Measurements from ENCODE around the gene CFLAR. TPM values are rescaled to one million over a fixed set of nuclear protein-coding genes. Genes with fewer than 3 reads are reported as not detected.

CFLAR gene
- polyA plus RNA-seq, 1 donor from 2014 or later: 1.6 TPM

DNA sequence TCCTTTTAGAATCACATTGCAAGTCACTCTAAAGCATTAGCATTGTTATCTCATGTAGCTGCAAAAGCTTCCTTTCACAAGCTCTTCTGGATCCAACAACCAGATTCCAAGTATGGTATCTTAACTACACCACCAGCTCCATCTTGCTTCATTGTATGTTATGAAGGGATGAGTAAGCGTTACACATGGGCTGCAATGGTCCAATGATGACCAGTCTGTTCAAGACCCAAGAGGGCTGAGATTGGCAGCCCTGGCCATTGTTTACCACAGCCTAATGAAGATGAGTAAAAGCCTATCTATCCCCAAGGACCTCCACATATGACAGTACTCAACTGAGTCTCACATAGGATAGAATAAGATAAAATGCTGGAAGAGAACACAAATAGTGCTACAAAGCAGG, 6.3 kb downstream of the CFLAR start:
- no peak overlapping the region for H2AFZ ChIP-seq (ENCODE audit: low read depth, low read length)
- no peaks in the 10 kb centered on the region for H3K79me2 ChIP-seq (replicated peaks; ENCODE audit: insufficient read depth, low read length)
- no peaks in the 10 kb centered on the region for H3K36me3 ChIP-seq (ENCODE audit: insufficient read depth, low read length)
- TF ChIP-seq, protein P1, sequence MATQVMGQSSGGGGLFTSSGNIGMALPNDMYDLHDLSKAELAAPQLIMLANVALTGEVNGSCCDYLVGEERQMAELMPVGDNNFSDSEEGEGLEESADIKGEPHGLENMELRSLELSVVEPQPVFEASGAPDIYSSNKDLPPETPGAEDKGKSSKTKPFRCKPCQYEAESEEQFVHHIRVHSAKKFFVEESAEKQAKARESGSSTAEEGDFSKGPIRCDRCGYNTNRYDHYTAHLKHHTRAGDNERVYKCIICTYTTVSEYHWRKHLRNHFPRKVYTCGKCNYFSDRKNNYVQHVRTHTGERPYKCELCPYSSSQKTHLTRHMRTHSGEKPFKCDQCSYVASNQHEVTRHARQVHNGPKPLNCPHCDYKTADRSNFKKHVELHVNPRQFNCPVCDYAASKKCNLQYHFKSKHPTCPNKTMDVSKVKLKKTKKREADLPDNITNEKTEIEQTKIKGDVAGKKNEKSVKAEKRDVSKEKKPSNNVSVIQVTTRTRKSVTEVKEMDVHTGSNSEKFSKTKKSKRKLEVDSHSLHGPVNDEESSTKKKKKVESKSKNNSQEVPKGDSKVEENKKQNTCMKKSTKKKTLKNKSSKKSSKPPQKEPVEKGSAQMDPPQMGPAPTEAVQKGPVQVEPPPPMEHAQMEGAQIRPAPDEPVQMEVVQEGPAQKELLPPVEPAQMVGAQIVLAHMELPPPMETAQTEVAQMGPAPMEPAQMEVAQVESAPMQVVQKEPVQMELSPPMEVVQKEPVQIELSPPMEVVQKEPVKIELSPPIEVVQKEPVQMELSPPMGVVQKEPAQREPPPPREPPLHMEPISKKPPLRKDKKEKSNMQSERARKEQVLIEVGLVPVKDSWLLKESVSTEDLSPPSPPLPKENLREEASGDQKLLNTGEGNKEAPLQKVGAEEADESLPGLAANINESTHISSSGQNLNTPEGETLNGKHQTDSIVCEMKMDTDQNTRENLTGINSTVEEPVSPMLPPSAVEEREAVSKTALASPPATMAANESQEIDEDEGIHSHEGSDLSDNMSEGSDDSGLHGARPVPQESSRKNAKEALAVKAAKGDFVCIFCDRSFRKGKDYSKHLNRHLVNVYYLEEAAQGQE (IDR thresholded peaks at IDR 0.05; ENCODE audit: borderline replicate concordance): no peak
- TF ChIP-seq SMC3 (conservative IDR thresholded peaks at IDR 0.05; ENCODE audit: poor library complexity) (no peak), RAD21 (conservative IDR thresholded peaks at IDR 0.05) (no peak)
- H3K9me2 ChIP-seq (ENCODE audit: insufficient read depth, low read length): no peaks in the 10 kb centered on the region
- H3K27ac ChIP-seq (ENCODE audit: low read length): no peak overlapping the region
- peaks cover 10% of the 10 kb centered on the region for H3K27me3 ChIP-seq (ENCODE audit: insufficient read depth, low read depth, low read length)
- no peak overlapping the region for H3K9ac ChIP-seq (ENCODE audit: low read length)
- no peak overlapping the region for H3K4me3 ChIP-seq (ENCODE audit: low read length)
- no peaks in the 10 kb centered on the region for H4K20me1 ChIP-seq (ENCODE audit: insufficient read depth)
- H3K4me2 ChIP-seq (ENCODE audit: low read length): no peak overlapping the region
- H3F3A ChIP-seq (ENCODE audit: insufficient read depth, low read length, poor library complexity, severe bottlenecking): no peaks in the 10 kb centered on the region
- H3K9me3 ChIP-seq (ENCODE audit: low read length): no peaks in the 10 kb centered on the region

DNA sequence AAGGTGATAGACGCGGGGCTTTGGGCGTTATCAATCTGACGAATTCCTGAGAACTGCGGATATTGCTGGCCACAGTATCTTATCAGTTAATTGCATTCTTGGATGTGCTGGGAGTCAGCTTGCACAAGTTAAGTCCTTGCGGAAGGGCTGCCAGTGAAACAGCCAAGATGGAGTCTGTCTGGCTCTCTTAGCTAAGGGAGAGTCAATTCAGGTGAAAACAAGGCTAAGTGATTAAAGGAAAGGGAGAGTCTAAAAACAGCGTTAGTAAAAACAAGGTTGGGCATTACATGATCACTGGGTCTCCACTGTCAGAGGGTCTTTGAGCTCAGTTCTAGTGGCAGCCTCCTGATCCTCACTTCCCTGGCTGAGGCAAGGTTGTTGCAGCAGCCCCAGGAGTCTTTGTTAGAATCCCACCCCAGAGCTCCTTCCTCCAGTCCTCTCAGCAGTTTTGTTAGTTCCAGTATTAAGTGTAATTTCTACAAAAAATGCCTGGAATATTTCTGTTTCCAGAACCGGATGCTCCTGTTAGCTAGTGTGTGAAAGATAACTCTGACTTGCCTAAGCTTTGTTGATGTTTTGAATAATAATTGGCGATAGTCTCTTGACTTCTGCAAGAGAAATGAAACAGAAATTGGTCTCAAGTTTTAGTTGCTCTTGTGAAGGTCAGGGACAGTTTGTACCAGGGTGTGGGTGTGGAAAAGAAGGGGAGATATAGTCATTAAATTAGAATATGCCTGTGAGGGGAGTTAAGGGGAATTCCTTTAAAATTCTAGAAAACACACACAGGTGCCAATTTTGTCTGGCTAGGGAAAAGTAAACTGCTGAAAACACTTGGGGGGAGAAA, 10.6 kb downstream of the CFLAR start:
- H3K79me2 ChIP-seq (replicated peaks; ENCODE audit: insufficient read depth, low read length): no peaks in the 10 kb centered on the region
- no peaks in the 10 kb centered on the region for H3K9me2 ChIP-seq (ENCODE audit: insufficient read depth, low read length)
- no peak overlapping the region for H3K27ac ChIP-seq (ENCODE audit: low read length)
- no peak overlapping the region for H2AFZ ChIP-seq (ENCODE audit: low read depth, low read length)
- H3K9ac ChIP-seq (ENCODE audit: low read length): no peak overlapping the region
- no peaks in the 10 kb centered on the region for H4K20me1 ChIP-seq (ENCODE audit: insufficient read depth)
- no peak for TF ChIP-seq SMC3 (conservative IDR thresholded peaks at IDR 0.05; ENCODE audit: poor library complexity)
- no peak for TF ChIP-seq EZH2 (IDR thresholded peaks at IDR 0.05; ENCODE audit: borderline replicate concordance, insufficient read depth, low read length, poor library complexity, severe bottlenecking)
- TF ChIP-seq MXI1 (conservative IDR thresholded peaks at IDR 0.05; ENCODE audit: poor library complexity, severe bottlenecking): no peak
- TF ChIP-seq POLR2AphosphoS5 (IDR thresholded peaks at IDR 0.05): no peak
- no peak for TF ChIP-seq RAD21 (conservative IDR thresholded peaks at IDR 0.05)
- no peaks in the 10 kb centered on the region for H3K36me3 ChIP-seq (ENCODE audit: insufficient read depth, low read length)
- H3K27me3 ChIP-seq (ENCODE audit: insufficient read depth, low read depth, low read length): no peaks in the 10 kb centered on the region
- H3K4me3 ChIP-seq (ENCODE audit: low read length): no peak overlapping the region
- no peak overlapping the region for H3K4me2 ChIP-seq (ENCODE audit: low read length)
- H3K9me3 ChIP-seq (ENCODE audit: low read length): no peaks in the 10 kb centered on the region
- H3F3A ChIP-seq (ENCODE audit: insufficient read depth, low read length, poor library complexity, severe bottlenecking): no peaks in the 10 kb centered on the region

DNA sequence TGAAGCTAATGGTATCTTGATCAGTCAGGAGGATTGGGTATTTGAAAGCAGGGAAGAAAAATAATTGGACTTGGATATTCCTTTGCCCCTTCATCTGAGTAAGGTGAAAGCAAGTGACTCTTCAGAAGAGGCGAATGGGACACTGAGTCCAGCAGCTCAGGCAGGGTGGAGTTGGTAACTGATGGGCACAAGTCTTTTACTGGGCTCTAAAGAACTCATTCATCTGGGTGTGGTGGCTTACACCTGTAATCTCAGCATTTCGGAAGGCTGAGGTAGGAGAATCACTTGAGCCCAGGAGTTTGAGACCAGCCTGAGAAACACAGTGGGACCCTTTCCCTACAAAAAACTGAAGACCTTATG, 11.2 kb downstream of the CFLAR start:
- no peaks in the 10 kb centered on the region for H3K9me2 ChIP-seq (ENCODE audit: insufficient read depth, low read length)
- no peak overlapping the region for H2AFZ ChIP-seq (ENCODE audit: low read depth, low read length)
- no peaks in the 10 kb centered on the region for H4K20me1 ChIP-seq (ENCODE audit: insufficient read depth)
- H3K4me2 ChIP-seq (ENCODE audit: low read length): no peak overlapping the region
- no peaks in the 10 kb centered on the region for H3K9me3 ChIP-seq (ENCODE audit: low read length)
- TF ChIP-seq, protein P2, sequence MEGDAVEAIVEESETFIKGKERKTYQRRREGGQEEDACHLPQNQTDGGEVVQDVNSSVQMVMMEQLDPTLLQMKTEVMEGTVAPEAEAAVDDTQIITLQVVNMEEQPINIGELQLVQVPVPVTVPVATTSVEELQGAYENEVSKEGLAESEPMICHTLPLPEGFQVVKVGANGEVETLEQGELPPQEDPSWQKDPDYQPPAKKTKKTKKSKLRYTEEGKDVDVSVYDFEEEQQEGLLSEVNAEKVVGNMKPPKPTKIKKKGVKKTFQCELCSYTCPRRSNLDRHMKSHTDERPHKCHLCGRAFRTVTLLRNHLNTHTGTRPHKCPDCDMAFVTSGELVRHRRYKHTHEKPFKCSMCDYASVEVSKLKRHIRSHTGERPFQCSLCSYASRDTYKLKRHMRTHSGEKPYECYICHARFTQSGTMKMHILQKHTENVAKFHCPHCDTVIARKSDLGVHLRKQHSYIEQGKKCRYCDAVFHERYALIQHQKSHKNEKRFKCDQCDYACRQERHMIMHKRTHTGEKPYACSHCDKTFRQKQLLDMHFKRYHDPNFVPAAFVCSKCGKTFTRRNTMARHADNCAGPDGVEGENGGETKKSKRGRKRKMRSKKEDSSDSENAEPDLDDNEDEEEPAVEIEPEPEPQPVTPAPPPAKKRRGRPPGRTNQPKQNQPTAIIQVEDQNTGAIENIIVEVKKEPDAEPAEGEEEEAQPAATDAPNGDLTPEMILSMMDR (IDR thresholded peaks at IDR 0.05; ENCODE audit: poor library complexity, severe bottlenecking): no peak
- TF ChIP-seq EP300 (conservative IDR thresholded peaks at IDR 0.05; ENCODE audit: poor library complexity, severe bottlenecking) (no peak), RAD21 (conservative IDR thresholded peaks at IDR 0.05) (no peak), POLR2AphosphoS5 (IDR thresholded peaks at IDR 0.05) (no peak), MXI1 (conservative IDR thresholded peaks at IDR 0.05; ENCODE audit: poor library complexity, severe bottlenecking) (no peak), EZH2 (IDR thresholded peaks at IDR 0.05; ENCODE audit: borderline replicate concordance, insufficient read depth, low read length, poor library complexity, severe bottlenecking) (no peak), SMC3 (conservative IDR thresholded peaks at IDR 0.05; ENCODE audit: poor library complexity) (no peak), TAF1 (IDR thresholded peaks at IDR 0.05; ENCODE audit: low read depth) (no peak)
- TF ChIP-seq, protein P1 (IDR thresholded peaks at IDR 0.05; ENCODE audit: borderline replicate concordance): no peak
- H3K27me3 ChIP-seq (ENCODE audit: insufficient read depth, low read depth, low read length): no peaks in the 10 kb centered on the region
- H3K27ac ChIP-seq (ENCODE audit: low read length): no peak overlapping the region
- no peak overlapping the region for H3K4me3 ChIP-seq (ENCODE audit: low read length)
- H3K79me2 ChIP-seq (replicated peaks; ENCODE audit: insufficient read depth, low read length): no peaks in the 10 kb centered on the region
- no peak overlapping the region for H3K9ac ChIP-seq (ENCODE audit: low read length)
- no peaks in the 10 kb centered on the region for H3K36me3 ChIP-seq (ENCODE audit: insufficient read depth, low read length)
- H3F3A ChIP-seq (ENCODE audit: insufficient read depth, low read length, poor library complexity, severe bottlenecking): no peaks in the 10 kb centered on the region

Measured in neural cell (in vitro differentiated cells).